ENCODE results near the gene KIFC3.

- TF ChIP-seq CTCF (IDR thresholded peaks at IDR 0.05) (no peak), POLR2A (IDR thresholded peaks at IDR 0.05) (no peak)
Measured at GRCh38 chr16:57826706-57827625, 24.7 kb upstream of the KIFC3 start.
